Measurements from ENCODE around the gene ZNF441.
"Not testable (repeated sequence)": the region's sequence is repeated elsewhere in the genome, so short reads cannot be mapped to it uniquely, and the experiment has no call there.

Gene ZNF441

DNA sequence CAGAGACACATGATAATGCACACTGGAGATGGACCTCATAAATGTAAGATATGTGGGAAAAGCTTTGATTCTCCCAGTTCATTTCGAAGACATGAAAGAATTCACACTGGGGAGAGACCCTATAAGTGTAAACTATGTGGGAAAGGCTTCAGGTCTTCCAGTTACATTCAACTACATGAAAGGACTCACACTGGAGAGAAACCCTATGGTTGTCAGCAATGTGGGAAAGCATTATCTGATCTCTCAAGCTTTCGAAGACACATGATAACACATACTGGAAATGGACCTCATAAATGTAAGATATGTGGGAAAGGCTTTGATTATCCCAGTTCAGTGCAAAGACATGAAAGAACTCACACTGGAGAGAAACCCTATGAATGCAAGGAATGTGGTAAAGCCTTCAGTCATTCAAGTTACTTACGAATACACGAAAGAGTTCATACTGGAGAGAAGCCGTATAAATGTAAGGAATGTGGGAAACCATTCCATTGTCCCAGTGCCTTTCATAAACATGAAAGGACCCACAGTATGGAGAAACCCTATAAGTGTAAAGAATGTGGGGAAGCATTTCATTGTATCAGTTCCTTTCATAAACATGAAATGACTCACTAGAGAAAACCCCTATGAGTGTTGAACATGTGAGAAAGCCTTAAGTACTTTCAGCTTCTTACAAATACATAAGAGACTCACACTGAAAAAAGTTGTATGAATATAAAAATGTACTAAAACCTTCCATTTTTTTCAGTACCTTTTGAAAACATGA is 14.7 kb downstream of the ZNF441 start:
- DNase-seq, result no peak

DNA sequence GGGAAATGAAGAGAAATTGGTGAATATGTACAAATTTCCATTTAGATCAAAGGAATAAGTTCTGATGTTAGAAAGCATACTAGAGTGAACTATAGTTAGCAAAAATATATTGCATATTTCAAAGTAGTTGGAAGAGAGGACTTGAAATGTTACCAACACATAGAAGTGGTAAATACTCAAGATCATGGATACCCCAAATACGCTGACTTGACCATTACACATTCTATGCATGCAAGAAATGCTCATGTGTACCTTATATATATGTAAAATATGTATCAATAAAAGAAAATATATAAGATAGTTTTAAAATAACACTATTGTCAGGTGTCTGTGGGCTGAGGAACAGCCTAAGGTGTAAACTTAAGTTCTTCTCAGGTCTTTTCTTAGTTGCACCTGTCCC is 17.0 kb downstream of the ZNF441 start:
- no peak for DNase-seq

DNA sequence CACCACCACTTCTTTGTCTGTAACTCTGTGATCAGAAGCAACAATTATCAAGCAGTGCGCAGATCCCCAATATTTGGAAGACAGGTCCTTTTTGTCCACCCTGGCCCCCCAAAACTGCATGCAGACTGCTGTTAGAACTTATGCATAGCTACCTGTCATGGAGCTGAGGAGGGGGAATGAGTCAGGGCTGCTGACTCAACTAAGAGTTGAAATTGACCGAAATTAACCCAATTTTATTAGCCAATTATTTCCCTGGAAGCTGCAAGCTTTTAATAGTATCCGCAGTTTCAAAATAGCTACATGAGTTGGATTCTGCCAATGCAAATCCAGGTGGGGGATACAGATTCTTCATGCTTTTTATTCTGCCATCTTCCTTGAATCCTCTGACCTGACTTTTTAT is 17.6 kb downstream of the ZNF441 start:
- no peak for DNase-seq

DNA sequence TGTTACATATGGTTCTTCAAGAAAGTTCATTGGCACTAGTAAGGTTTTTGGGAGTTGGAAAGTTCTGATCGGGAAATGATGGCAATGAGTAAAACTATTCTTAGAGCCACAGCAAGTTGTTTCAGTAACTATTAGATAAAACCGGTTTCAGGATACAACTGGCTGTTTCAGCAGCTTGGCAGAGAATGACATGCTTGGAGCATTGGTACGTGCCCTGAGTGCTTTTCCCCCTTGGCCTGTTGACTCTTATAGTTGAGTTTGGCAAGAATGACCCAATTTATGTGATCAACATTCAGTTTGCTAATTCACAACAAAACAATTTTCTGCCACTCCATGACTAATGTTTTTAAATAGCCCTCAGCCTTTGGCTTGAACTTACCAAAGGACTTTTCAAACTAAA is 20.7 kb downstream of the ZNF441 start:
- DNase-seq, result no peak

DNA sequence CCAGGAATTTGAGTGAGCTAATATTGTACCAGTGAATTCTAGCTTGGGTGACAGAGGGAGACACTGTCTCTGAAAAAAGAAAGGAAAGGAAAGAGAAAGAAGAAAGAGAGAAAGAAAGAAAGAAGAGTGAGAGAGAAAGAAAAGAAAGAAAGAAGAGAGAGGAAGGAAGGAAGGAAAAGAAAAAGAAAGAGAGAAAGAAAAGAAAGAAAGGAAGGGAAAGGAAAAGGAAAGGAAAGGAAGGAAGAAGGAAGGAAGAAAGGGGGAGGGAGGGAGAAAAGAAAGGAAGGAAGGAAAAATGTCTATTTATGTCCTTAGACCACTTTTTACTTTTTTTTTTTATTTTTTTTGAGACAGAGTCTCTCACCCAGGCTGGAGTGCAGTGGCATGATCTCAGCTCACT is 26.1 kb downstream of the ZNF441 start:
- no peak for DNase-seq

DNA sequence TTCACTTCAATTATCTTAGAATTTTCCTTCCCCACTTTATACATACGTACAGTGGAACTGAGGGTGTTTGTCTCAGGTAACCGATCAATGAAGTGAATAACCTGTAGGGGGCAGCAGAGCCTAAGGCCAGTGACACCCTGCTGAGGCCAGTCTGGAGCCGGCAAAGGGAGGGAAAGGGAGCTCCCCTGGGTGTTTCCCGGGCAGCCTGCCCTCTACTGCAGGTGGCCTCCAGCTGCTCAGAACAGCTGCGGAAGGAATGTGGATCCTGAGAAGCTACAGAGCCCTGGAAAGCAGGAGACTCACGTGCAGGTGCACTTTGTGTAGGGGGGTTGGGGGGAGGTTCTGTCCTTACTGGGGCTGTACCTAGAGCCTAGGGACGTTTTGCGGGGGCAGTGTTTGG is 30.7 kb downstream of the ZNF441 start:
- DNase-seq, result peak in 1 of 2 experiments; percentile 57

DNA sequence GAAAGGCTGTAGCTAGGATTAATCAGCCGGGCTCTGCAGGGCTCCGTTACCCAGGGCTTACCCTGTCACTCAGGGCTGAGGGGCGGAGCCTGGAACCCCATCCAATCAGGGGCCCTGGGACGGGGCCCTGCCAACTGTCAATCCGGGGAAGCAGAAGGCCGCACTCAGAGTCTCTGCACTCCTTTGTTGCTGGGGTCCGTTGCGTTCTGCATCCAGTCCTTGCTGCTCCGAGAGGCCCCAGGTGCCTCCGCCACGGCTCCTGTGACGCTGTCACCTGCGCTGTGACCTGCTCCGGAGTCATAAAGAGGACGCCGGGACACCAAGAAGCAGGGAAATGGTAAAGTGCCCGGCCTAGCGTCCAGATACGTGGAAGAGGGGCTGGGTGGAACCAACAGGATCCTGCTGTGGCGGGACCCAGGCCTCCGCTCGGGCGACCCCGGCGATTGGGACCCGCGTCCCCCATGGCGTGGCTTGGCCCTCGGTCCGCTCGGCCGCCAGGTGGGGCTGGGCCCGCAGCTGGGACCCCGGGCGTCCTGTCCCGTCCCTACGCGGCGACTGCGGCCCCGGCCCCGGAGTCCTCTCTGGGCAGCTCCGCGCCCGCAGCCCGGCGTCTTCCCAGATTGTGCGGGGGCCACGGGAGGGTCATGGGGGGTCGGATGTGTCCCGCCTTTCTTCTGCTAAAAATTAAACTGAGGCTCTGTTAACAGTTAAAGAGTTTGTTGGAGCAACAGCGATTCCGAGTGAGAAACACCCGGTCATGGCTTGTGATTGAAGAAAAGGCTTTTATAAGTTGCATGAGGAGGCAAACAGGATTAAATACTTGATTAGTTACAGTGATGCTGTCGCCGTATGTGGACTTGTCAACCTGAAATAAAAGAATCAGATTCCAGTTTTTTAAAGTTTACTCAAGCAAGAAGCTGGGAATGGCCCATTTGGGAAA is 31.9 kb downstream of the ZNF441 start, which contains the start of gene ZNF491:
Gene ZNF491, plus strand, starts transcription at position 133 of the 940 bp plus-strand sequence. CDS start 7,431 bp downstream, outside the sequence.
- DNase-seq, result peak; percentile 68 to 96

DNA sequence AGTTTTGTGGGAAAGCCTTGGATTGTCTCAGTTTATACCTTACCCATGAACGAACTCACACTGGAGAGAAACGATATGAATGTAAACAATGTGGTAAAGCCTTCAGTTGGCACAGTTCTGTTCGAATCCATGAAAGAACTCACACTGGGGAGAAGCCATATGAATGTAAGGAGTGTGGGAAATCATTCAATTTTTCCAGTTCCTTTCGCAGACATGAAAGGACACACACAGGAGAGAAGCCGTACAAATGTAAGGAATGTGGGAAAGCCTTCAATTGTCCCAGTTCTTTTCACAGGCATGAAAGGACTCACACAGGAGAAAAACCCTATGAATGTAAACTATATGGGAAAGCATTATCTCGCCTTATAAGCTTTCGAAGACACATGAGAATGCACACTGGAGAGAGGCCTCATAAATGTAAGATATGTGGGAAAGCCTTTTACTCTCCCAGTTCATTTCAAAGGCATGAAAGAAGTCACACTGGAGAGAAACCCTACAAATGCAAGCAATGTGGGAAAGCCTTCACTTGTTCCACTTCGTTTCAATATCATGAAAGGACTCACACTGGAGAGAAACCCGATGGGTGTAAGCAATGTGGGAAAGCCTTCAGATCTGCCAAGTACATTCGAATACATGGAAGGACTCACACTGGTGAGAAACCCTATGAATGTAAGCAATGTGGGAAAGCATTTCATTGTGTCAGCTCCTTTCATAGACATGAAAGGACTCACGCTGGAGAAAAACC is 39.7 kb downstream of the ZNF441 start:
- DNase-seq, result no peak

DNA sequence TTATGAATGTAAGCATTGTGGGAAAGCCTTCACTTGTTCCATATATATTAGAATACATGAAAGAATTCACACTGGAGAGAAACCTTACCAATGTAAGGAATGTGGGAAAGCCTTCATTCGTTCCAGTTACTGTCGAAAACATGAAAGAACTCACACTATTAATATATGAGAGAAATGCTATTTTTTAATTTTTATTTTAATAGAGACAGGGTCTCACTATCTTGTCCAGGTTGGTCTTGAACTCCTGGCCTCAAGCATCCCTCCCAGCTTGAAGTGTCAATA is 40.2 kb downstream of the ZNF441 start:
- DNase-seq, result no peak

DNA sequence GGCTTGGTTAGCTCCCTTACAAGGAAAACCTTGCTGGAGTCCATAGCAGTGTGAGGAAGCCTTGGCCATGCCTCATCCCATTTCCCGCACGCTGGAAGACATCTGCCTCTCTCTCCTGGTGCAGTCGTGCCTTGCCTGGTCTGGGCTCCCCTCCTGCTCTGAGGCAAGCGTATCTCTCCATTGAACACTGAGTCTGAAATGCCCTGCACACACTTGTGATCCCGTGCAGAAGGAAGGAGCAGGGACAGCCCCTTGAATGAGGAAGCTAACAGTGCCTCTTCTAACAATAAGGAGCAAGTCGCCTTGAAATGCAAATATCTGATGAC is 46.9 kb downstream of the ZNF441 start:
- peak in 1 of 2 experiments; percentile 40 for DNase-seq

DNA sequence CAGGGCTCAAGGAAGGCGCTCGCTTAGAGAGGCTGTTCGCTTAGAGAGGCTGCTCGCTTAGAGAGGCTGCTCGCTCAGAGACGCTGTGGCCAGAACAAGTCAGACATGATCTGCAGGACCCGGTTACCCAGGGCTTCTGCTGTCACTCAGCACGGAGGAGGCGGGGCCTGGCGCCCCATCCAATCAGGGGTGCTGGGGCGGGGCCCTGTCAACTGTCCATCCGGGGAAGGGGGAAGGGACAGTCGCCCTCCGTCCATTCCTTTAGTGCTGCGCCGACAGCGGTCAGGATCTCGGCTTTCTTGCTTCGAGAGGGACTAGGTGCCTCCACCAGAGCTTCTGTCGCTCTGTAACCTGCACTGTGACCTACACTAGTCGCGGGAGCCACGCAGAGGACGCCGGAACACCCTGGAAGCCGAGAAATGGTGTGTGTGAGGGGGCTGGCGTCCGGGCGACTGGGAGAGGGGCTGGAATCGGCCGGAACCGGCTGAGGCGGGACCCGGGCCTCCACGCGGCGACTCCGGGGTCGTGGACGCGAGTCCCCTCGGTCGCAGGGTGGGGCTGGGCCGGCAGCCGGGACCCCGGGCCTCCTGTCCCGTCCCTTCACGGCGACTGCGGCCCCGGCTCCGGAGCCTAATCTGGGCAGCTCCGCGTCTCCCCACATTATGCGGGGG is 47.4 kb downstream of the ZNF441 start, which contains the start of gene ZNF440:
Gene ZNF440, plus strand, starts transcription at position 245 of the 671 bp plus-strand sequence. Its CDS starts 175 bp downstream, at position 420.
- DNase-seq, result peak; percentile 93 to 96

DNA sequence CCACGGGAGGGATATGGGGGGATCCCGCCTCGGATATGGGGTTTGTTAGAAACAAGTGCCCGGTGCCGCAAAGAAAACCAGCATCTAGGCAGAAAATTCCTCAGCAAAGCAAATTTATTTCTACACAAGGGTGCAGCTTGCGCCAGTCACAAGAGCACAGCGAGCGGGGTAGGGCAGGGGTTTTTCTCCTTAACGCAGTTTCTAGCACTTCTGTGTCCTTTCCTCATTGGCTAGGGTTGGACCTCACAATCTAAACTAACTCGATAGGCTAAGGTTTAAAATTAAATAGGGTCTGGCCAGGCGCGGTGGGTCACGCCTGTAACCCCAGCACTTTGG is 47.9 kb downstream of the ZNF441 start:
- DNase-seq, result no peak

DNA sequence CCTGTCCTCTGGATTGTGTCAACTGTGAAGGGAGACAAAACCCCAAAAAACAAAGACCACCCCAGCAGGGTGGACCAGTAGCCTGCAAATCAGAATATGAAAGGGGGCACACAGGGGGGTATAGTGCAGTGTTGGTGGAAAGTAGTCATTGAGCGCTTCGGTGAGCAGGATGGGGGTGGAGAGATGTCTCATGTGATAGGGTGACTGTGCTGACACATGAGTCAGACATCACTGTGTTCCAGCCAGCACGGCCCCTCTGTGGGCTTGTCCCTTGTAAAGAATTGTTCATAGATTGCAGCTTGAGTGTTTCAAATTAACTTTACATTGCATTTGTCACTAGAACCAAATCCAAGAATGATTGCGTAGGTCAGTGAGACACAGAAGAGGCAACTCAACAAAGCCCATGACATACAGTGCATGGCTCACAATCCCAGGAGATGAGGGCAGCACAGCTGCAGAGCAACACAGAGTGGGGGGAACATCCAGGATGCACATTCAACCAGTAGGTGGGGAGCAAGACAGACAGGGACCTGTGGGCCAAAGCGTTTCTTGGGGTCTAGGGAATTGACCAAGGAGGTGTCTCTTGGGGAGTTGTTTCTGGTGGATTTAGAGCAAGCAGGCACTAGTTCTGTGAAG is 54.8 kb downstream of the ZNF441 start:
- no peak for DNase-seq

DNA sequence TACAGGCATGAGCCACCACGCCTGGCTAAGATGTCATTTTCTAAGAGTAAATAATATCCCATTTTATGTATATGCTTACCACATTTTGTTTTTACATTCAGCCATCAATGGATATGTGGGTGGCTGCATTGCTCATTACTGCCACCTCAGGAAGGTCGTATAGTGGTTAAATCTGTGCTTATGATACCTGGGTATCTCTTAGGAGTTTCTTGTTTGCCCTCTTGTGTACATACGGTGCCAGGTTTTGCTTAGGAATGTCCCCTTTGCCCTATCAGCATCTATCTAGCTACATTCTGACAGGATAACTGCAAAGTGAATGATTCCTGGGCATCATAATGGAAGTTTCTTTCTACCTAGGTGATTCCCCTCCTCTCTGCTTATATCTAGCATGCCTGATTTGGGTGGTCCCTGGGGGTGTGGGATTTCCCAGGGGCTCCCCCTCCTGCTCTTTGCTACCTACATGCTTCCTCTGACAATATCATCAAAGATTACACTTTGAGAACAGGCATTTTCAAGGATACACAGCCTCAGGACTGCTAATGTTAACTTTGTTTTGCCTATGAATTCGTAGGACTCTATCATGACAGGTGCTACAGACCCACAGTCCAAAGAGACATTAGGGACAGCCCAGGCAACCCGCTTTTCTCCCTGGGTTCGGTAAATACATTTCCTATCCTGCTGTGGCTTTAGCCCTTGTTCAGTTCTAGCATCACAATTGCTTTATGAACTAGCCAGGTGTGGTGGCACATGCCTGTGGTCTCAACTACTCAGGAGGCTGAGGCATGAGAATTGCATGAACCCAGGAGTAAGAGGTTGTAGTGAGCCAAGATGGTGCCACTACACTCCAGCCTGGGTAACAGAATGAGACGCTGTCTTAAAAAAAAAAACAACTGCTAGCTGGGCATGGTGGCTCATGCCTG is 62.4 kb downstream of the ZNF441 start:
- DNase-seq, result not testable (repeated sequence)

DNA sequence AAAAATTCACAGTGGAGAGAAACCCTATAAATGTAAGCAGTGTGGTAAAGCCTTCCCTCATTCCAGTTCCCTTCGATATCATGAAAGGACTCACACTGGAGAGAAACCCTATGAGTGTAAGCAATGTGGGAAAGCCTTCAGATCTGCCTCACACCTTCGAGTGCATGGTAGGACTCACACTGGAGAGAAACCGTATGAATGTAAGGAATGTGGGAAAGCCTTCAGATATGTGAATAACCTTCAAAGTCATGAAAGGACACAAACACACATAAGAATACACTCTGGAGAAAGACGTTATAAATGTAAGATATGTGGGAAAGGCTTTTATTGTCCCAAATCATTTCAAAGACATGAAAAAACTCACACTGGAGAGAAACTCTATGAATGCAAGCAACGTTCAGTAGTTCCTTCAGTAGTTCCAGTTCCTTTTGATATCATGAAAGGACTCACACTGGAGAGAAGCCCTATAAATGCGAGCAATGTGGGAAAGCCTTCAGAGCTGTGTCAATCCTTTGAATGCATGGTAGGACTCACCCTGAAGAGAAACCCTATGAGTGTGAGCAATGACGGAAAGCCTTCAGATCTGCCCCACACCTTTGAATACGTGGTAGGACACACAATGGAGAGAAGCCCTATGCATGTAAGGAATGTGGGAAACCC is 65.6 kb downstream of the ZNF441 start:
- no peak for DNase-seq

DNA sequence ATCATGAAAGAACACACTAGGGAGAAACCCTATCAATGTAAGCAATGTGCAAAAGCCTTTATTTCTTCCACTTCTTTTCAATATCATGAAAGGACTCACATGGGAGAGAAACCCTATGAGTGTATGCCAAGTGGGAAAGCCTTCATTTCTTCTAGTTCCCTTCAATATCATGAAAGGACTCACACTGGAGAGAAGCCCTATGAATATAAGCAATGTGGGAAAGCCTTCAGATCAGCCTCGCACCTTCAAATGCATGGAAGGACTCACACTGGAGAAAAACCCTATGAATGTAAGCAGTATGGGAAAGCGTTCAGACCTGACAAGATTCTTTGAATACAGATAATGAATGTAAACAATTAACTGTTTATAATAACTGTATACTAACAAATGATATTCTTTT is 66.7 kb downstream of the ZNF441 start:
- no peak for DNase-seq
